GM21360 (cell line): ENCODE data around the gene TCP1.
"Not testable (repeated sequence)": the region's sequence is repeated elsewhere in the genome, so short reads cannot be mapped to it uniquely, and the experiment has no call there.

Experiments
- ATAC-seq: cut with Tn5 transposase; IDR thresholded peaks from one replicate; pipeline ENCODE4 v1.9.1; 2021; ENCODE audit warnings: mild to moderate bottlenecking, moderate library complexity; ENCODE audit not compliant: unreplicated experiment

The TCP1 gene

GRCh38 chr6:159789377-159790148, at the start of gene TCP1:
TCP1 (minus strand) TSS chr6:159789602; CDS start chr6:159789468, 134 bp downstream.
- peak; percentile 74 for ATAC-seq

- ATAC-seq = no peak
Measured at GRCh38 chr6:159838020-159838744, 48.8 kb upstream of the TCP1 start.

- no peak for ATAC-seq
Measured at GRCh38 chr6:159837511-159837910, 48.1 kb upstream of the TCP1 start.

GRCh38 chr6:159836718-159837490, 47.5 kb upstream of the TCP1 start:
- ATAC-seq = no peak

- no peak for ATAC-seq
Measured at GRCh38 chr6:159833997-159834603, 44.7 kb upstream of the TCP1 start.

GRCh38 chr6:159833556-159833955, 44.2 kb upstream of the TCP1 start:
- ATAC-seq = no peak

GRCh38 chr6:159832946-159833345, 43.5 kb upstream of the TCP1 start:
- ATAC-seq = no peak

- no peak for ATAC-seq
Measured at GRCh38 chr6:159831373-159831679, 41.9 kb upstream of the TCP1 start.

- no peak for ATAC-seq
Measured at GRCh38 chr6:159830501-159831372, 41.3 kb upstream of the TCP1 start.

GRCh38 chr6:159829526-159829925, 40.1 kb upstream of the TCP1 start:
- ATAC-seq = no peak

- no peak for ATAC-seq
Measured at GRCh38 chr6:159828074-159828473, 38.7 kb upstream of the TCP1 start.

GRCh38 chr6:159826968-159827647, 37.7 kb upstream of the TCP1 start:
- no peak for ATAC-seq

GRCh38 chr6:159826004-159826403, 36.6 kb upstream of the TCP1 start:
- no peak for ATAC-seq

- not testable (repeated sequence) for ATAC-seq
Measured at GRCh38 chr6:159824690-159825089, 35.3 kb upstream of the TCP1 start.

GRCh38 chr6:159823953-159824352, 34.6 kb upstream of the TCP1 start:
- no peak for ATAC-seq

- ATAC-seq = no peak
Measured at GRCh38 chr6:159821726-159822125, 32.3 kb upstream of the TCP1 start.

GRCh38 chr6:159821122-159821521, 31.7 kb upstream of the TCP1 start:
- no peak for ATAC-seq

- ATAC-seq = no peak
Measured at GRCh38 chr6:159819932-159820640, 30.7 kb upstream of the TCP1 start.

GRCh38 chr6:159819098-159819497, 29.7 kb upstream of the TCP1 start:
- no peak for ATAC-seq
